K562 (cell line): ENCODE data around the gene CMTM4. TPM values are rescaled to one million over a fixed set of nuclear protein-coding genes. Genes with fewer than 3 reads are reported as not detected.

Source experiments
- ATAC-seq: fragments of 200-7000 bp; cut with Tn5 transposase; 3 replicates; pipeline ENCODE4 v1.9.1; 2020; ENCODE audit warnings: moderate library complexity
- BruUV-seq: library from RNA; stranded (reverse); fragments of 400-500 nt; replicated peaks from 2 replicates; lab custom pipeline; 2021; lab: Mats Ljungman, UMichigan
- CTCF ChIA-PET: fragments of 300-600 bp; formaldehyde crosslinking; extraction: SDS; loops from one replicate; lab custom pipeline; 2021; ENCODE audit warnings: low intra/inter-chr PET ratio; lab: Yijun Ruan, JAX
- POLR2A ChIA-PET: fragments of 300-600, 350-650 bp; sonication (Branson Sonifier 250); formaldehyde crosslinking; extraction: SDS; loops from one replicate; lab custom pipeline; 2021; ENCODE audit warnings: antibody characterized with exemption, inconsistent platforms; lab: Yijun Ruan, JAX
- DNase-seq, 4 experiments: peaks; one replicate each; pipeline versions ENCODE4 v3.0.0 to v3.0.0-alpha.2; 2011 to 2018; ENCODE audit warnings: low spot score in 3 of 4, mixed read lengths in 3 of 4; ENCODE audit errors: extremely low read depth in 1 of 4
- FAIRE-seq: peaks from 2 replicates; lab custom pipeline; 2011; peaks lifted over from hg19 to GRCh38; lab: Jason Lieb, UNC
- H2AFZ ChIP-seq: 2 replicates; pipeline ENCODE4 v1.6.0; 2011; ENCODE audit warnings: low read depth, low read length, control low read depth, inconsistent platforms
- H3K27ac ChIP-seq: fragments of 200-600 bp; 3 replicates; pipeline ENCODE4 v1.8.0; 2011; ENCODE audit warnings: low read depth, mild to moderate bottlenecking, control low read depth, inconsistent platforms, low read length, moderate library complexity, mixed read lengths; ENCODE audit errors: extremely low read depth
- H3K27me3 ChIP-seq, 2 experiments: fragments of 300-600 bp in 1 of 2; 2 replicates in 1 of 2; 3 replicates in 1 of 2; pipeline versions ENCODE4 v1.6.0 to v1.8.0; 2011; ENCODE audit warnings: inconsistent platforms in 2 of 2, low read length in 2 of 2, mild to moderate bottlenecking in 1 of 2, mixed read lengths in 1 of 2, moderate library complexity in 1 of 2; ENCODE audit not compliant: control insufficient read depth in 2 of 2, insufficient read depth in 2 of 2
- H3K36me3 ChIP-seq: fragments of 300-600 bp; 3 replicates; pipeline ENCODE4 v1.8.0; 2011; ENCODE audit warnings: mild to moderate bottlenecking, low read length, inconsistent platforms; ENCODE audit not compliant: control insufficient read depth, insufficient read depth
- H3K4me1 ChIP-seq, 2 experiments: fragments of 200-600 bp in 1 of 2; replicated peaks in 1 of 2; 2 replicates in 1 of 2; 3 replicates in 1 of 2; pipeline versions ENCODE4 v1.5.1 to v1.8.0; 2011; ENCODE audit warnings: inconsistent platforms in 2 of 2, low read length in 2 of 2, mild to moderate bottlenecking in 1 of 2, mixed read lengths in 1 of 2, moderate library complexity in 1 of 2; ENCODE audit not compliant: control insufficient read depth in 2 of 2, insufficient read depth in 2 of 2
- H3K4me2 ChIP-seq: 2 replicates; pipeline ENCODE4 v1.6.1; 2011; ENCODE audit warnings: low read length, control low read depth, inconsistent platforms, mixed read lengths; ENCODE audit not compliant: insufficient read depth
- H3K4me3 ChIP-seq: fragments of 200-600 bp; sonication (generic), shearing (Covaris generic); 2 replicates; pipeline ENCODE4 v1.5.1; 2016; ENCODE audit warnings: control low read depth, inconsistent platforms
- H3K79me2 ChIP-seq: fragments of 200-600 bp; 3 replicates; pipeline ENCODE4 v1.8.0; 2011; ENCODE audit warnings: low read length, inconsistent platforms; ENCODE audit not compliant: control insufficient read depth, insufficient read depth
- H3K9ac ChIP-seq, 2 experiments: 2 replicates each; pipeline versions ENCODE4 v1.6.0 to v1.6.1; 2011; ENCODE audit warnings: low read depth in 2 of 2, low read length in 2 of 2, control low read depth in 1 of 2, inconsistent platforms in 1 of 2, mild to moderate bottlenecking in 1 of 2, mixed read lengths in 1 of 2; ENCODE audit not compliant: insufficient read depth in 1 of 2
- H3K9me1 ChIP-seq: one replicate; pipeline ENCODE4 v1.6.0; 2011; ENCODE audit warnings: inconsistent platforms, mild to moderate bottlenecking, low read length, moderate library complexity; ENCODE audit not compliant: control insufficient read depth, insufficient read depth
- H3K9me3 ChIP-seq: replicated peaks from 2 replicates; pipeline ENCODE4 v1.5.1; 2011; ENCODE audit warnings: low read depth, low read length, inconsistent platforms; ENCODE audit not compliant: control insufficient read depth, insufficient read depth
- H4K20me1 ChIP-seq: replicated peaks from 2 replicates; pipeline ENCODE4 v1.6.1; 2011; ENCODE audit warnings: low read length, inconsistent platforms, mixed read lengths; ENCODE audit not compliant: control insufficient read depth, insufficient read depth
- ARHGAP35 ChIP-seq: fragments of 450-650 bp; IDR thresholded peaks from 2 replicates; pipeline ENCODE4 v1.6.1; 2018; ENCODE audit not compliant: partially characterized antibody
- CREBBP ChIP-seq: IDR thresholded peaks from one replicate; pipeline ENCODE4 v1.6.1; 2012; ENCODE audit warnings: low read depth, mild to moderate bottlenecking, control low read depth, inconsistent platforms, low read length
- NBN ChIP-seq: fragments of 450-650 bp; IDR thresholded peaks from 2 replicates; pipeline ENCODE4 v1.6.1; 2016; ENCODE audit warnings: low read depth, mild to moderate bottlenecking
- NRF1 ChIP-seq, 2 experiments: fragments of 450-650 bp; IDR thresholded peaks in 1 of 2; conservative IDR thresholded peaks in 1 of 2; 2 replicates each; pipeline ENCODE4 v1.6.1; 2014; ENCODE audit warnings: mild to moderate bottlenecking in 2 of 2
- RBM14 ChIP-seq: fragments of 200-400 bp; formaldehyde crosslinking; IDR thresholded peaks from 2 replicates; pipeline ENCODE4 v1.6.1; 2018; ENCODE audit warnings: low read depth, mild to moderate bottlenecking, low read length, moderate library complexity, borderline replicate concordance; ENCODE audit not compliant: insufficient read depth
- SRSF9 ChIP-seq: fragments of 200-400 bp; formaldehyde crosslinking; IDR thresholded peaks from 2 replicates; pipeline ENCODE4 v1.6.1; 2017; ENCODE audit warnings: low read depth, low read length, borderline replicate concordance
- STAT5B ChIP-seq: fragments of 250-450 bp; sonication (Bioruptor Pico); IDR thresholded peaks from 2 replicates; pipeline ENCODE4 v1.8.0; 2021; ENCODE audit warnings: mild to moderate bottlenecking, inconsistent platforms
- ZKSCAN1 ChIP-seq: fragments of 150-350 bp; IDR thresholded peaks from 2 replicates; pipeline ENCODE4 v1.6.1; 2016; ENCODE audit warnings: low read depth, low read length
- whole genome bisulfite sequencing: fragments of 100-300 bp; shearing (Covaris generic); methylation state at CpG from one replicate; pipeline ENCODE4 v1.1.6; 2016; ENCODE audit warnings: low coverage, mixed read lengths; ENCODE audit not compliant: insufficient coverage; ENCODE audit errors: missing lambda C conversion rate; 5-methylcytosine and 5-hydroxymethylcytosine counted together
- in situ Hi-C: fragments of 300-500 bp; cut with MboI; formaldehyde crosslinking; loops from 4 replicates; pipeline ENCODE4 v1.15.0; 2018; ENCODE audit warnings: inconsistent platforms, mixed read lengths
- intact Hi-C: fragments of 100-400 bp; cut with micrococcal nuclease; formaldehyde crosslinking; loops from 2 replicates; pipeline ENCODE4 v1.14.2; 2022
- polyA plus RNA-seq, 8 experiments: library from polyadenylated mRNA; depleted of rRNA in 4 of 8; stranded (reverse) in 5 of 8; unstranded in 3 of 8; fragments of >200 nt; fragmentation: Nextera tagmentation in 2 of 8; fragmentation: Illumina TruSeq in 1 of 8; extraction: Ambion mirVana in 2 of 8; extraction: Trizol in 1 of 8; gene quantifications; 2 replicates each; pipeline versions ENCODE4 v1.2.1 to v1.2.3, GENCODE V29; 2011 to 2014; ENCODE audit warnings: inconsistent platforms in 1 of 8, missing spikeins in 1 of 8
- total RNA-seq, 7 experiments: library from RNA; depleted of rRNA in 6 of 7; stranded (reverse); fragments of >200 nt in 6 of 7; fragmentation: Illumina TruSeq in 2 of 7; extraction: Trizol in 2 of 7; gene quantifications; 2 replicates each; pipeline versions ENCODE4 v1.2.1 to v1.2.3, GENCODE V29; 2011 to 2021; ENCODE audit warnings: low replicate concordance in 1 of 7
- TF ChIP-seq, protein P1 (sequence below): sonication (generic); formaldehyde crosslinking; IDR thresholded peaks from 2 replicates; pipeline ENCODE4 v1.8.0; 2023; ENCODE audit warnings: mild to moderate bottlenecking, missing genetic modification reagents
- TF ChIP-seq, protein P2 (sequence below): fragments of 250-450 bp; sonication (Bioruptor Pico); IDR thresholded peaks from 2 replicates; pipeline ENCODE4 v1.9.0; 2021; ENCODE audit warnings: mild to moderate bottlenecking
- TF ChIP-seq, protein P3 (sequence below): fragments of 250-450 bp; sonication (Bioruptor Pico); IDR thresholded peaks from 2 replicates; pipeline ENCODE4 v1.8.0; 2022; ENCODE audit warnings: moderate library complexity, mild to moderate bottlenecking, inconsistent platforms
- TF ChIP-seq, protein P4 (sequence below): sonication (generic); formaldehyde crosslinking; IDR thresholded peaks from 2 replicates; pipeline ENCODE4 v1.8.1; 2023; ENCODE audit warnings: mild to moderate bottlenecking, missing genetic modification reagents
- TF ChIP-seq, protein P5 (sequence below): fragments of 450-650 bp; formaldehyde crosslinking; IDR thresholded peaks from 2 replicates; pipeline ENCODE4 v1.4.0; 2020; ENCODE audit warnings: mild to moderate bottlenecking
- TF ChIP-seq, protein P6 (sequence below): sonication (generic); formaldehyde crosslinking; IDR thresholded peaks from 2 replicates; pipeline ENCODE4 v1.8.1; 2022; ENCODE audit warnings: missing genetic modification reagents

The CMTM4 gene
- total and polyA plus RNA-seq, 9 of the 15 experiments (the other 6 are each of a cell fraction or from before 2014, with no cell fraction given): 2.0 to 21.3 (median 12.5) TPM

DNA sequence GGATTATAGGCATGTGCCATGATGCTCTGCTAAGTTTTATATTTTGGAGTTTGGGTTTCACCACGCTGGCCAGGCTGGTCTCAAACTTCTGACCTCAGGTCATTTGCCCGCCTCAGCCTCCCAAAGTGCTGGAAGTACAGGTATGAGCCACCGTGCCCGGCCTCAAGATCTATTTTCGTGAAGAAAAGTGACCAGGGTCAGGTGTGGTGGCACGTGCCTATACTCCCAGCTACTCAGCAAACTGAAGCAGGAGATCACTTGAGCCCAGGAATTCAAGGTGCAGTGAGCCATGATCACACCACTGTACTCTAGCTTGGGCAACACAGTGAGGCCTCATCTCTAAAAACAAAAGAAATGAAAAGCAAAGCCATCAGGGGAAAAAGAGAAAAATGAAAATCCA, 18.7 kb downstream of the CMTM4 start:
- H3K9me1 ChIP-seq: no peaks in the 10 kb centered on the region
- ATAC-seq: no peak
- TF ChIP-seq CREBBP: no peak
- TF ChIP-seq, protein P1, sequence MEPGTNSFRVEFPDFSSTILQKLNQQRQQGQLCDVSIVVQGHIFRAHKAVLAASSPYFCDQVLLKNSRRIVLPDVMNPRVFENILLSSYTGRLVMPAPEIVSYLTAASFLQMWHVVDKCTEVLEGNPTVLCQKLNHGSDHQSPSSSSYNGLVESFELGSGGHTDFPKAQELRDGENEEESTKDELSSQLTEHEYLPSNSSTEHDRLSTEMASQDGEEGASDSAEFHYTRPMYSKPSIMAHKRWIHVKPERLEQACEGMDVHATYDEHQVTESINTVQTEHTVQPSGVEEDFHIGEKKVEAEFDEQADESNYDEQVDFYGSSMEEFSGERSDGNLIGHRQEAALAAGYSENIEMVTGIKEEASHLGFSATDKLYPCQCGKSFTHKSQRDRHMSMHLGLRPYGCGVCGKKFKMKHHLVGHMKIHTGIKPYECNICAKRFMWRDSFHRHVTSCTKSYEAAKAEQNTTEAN (CRISPR knock-in tag): no peak
- TF ChIP-seq, protein P2, sequence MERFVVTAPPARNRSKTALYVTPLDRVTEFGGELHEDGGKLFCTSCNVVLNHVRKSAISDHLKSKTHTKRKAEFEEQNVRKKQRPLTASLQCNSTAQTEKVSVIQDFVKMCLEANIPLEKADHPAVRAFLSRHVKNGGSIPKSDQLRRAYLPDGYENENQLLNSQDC (CRISPR knock-in tag): no peak
- no peak for TF ChIP-seq ARHGAP35
- TF ChIP-seq RBM14: no peak
- TF ChIP-seq ZKSCAN1: no peak
- no peak for TF ChIP-seq NBN
- TF ChIP-seq, protein P3, sequence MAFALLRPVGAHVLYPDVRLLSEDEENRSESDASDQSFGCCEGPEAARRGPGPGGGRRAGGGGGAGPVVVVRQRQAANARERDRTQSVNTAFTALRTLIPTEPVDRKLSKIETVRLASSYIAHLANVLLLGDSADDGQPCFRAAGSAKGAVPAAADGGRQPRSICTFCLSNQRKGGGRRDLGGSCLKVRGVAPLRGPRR: no peak
- TF ChIP-seq, protein P4, sequence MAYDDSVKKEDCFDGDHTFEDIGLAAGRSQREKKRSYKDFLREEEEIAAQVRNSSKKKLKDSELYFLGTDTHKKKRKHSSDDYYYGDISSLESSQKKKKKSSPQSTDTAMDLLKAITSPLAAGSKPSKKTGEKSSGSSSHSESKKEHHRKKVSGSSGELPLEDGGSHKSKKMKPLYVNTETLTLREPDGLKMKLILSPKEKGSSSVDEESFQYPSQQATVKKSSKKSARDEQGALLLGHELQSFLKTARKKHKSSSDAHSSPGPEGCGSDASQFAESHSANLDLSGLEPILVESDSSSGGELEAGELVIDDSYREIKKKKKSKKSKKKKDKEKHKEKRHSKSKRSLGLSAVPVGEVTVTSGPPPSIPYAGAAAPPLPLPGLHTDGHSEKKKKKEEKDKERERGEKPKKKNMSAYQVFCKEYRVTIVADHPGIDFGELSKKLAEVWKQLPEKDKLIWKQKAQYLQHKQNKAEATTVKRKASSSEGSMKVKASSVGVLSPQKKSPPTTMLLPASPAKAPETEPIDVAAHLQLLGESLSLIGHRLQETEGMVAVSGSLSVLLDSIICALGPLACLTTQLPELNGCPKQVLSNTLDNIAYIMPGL: no peak
- no peak for TF ChIP-seq SRSF9
- TF ChIP-seq, protein P5, sequence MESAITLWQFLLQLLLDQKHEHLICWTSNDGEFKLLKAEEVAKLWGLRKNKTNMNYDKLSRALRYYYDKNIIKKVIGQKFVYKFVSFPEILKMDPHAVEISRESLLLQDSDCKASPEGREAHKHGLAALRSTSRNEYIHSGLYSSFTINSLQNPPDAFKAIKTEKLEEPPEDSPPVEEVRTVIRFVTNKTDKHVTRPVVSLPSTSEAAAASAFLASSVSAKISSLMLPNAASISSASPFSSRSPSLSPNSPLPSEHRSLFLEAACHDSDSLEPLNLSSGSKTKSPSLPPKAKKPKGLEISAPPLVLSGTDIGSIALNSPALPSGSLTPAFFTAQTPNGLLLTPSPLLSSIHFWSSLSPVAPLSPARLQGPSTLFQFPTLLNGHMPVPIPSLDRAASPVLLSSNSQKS (CRISPR knock-in tag): no peak
- no peak for TF ChIP-seq STAT5B
- TF ChIP-seq NRF1 (conservative IDR thresholded peaks at IDR 0.05 in 1 of 2, IDR thresholded peaks at IDR 0.05 in 1 of 2): no peak
- TF ChIP-seq, protein P6, sequence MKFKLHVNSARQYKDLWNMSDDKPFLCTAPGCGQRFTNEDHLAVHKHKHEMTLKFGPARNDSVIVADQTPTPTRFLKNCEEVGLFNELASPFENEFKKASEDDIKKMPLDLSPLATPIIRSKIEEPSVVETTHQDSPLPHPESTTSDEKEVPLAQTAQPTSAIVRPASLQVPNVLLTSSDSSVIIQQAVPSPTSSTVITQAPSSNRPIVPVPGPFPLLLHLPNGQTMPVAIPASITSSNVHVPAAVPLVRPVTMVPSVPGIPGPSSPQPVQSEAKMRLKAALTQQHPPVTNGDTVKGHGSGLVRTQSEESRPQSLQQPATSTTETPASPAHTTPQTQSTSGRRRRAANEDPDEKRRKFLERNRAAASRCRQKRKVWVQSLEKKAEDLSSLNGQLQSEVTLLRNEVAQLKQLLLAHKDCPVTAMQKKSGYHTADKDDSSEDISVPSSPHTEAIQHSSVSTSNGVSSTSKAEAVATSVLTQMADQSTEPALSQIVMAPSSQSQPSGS (CRISPR knock-in tag): no peak
- 77% methylated on average over 6 of the region's 6 CpGs for WGBS
- no peak for FAIRE-seq
- no TSS peak for BruUV-seq
- H3K4me2 ChIP-seq: no peak overlapping the region
- H3K4me3 ChIP-seq: no peak overlapping the region
- H3K36me3 ChIP-seq: peaks cover 15% of the 10 kb centered on the region; the same call in 2 of the 3 replicates
- H3K4me1 ChIP-seq: no peaks in the 10 kb centered on the region
- CTCF ChIA-PET: no interaction called here
- no peaks in the 10 kb centered on the region for H3K27me3 ChIP-seq
- no peaks in the 10 kb centered on the region for H3K9me3 ChIP-seq
- intact Hi-C loops (no loop called here), in situ Hi-C loops (no loop called here)
- H4K20me1 ChIP-seq: no peaks in the 10 kb centered on the region
- no peaks in the 10 kb centered on the region for H3K79me2 ChIP-seq
- no peak for DNase-seq
- no peak overlapping the region for H3K27ac ChIP-seq
- H3K9ac ChIP-seq: no peak overlapping the region
- POLR2A ChIA-PET: interaction anchor here (1.0 to 2.1 kb wide), 3 partner anchors 9 to 16 kb away, joined by 3 to 8 read pairs (median 3); no protein-coding TSS in a partner anchor
- no peak overlapping the region for H2AFZ ChIP-seq
